Fibroblast of lung (primary cell): ENCODE data around the gene PDE9A. TPM values are rescaled to one million over a fixed set of nuclear protein-coding genes. Genes with fewer than 3 reads are reported as not detected.

Experiments used
- DNase-seq, 2 donors: peaks; one replicate each; pipeline versions ENCODE4 v3.0.0 to v3.0.0-alpha.2; 2010; ENCODE audit warnings: low read depth in 2 of 2
- H2AFZ ChIP-seq: 2 replicates; pipeline ENCODE4 v1.5.1; 2012; ENCODE audit warnings: low read length, control low read depth, inconsistent platforms
- H3K27ac ChIP-seq: 2 replicates; pipeline ENCODE4 v1.5.1; 2011; ENCODE audit warnings: low read length, control low read depth; ENCODE audit not compliant: insufficient read depth
- H3K27me3 ChIP-seq: 2 replicates; pipeline ENCODE4 v1.5.1; 2011; ENCODE audit warnings: mild to moderate bottlenecking, low read length; ENCODE audit not compliant: control insufficient read depth, insufficient read depth
- H3K36me3 ChIP-seq: 2 replicates; pipeline ENCODE4 v1.5.1; 2011; ENCODE audit warnings: low read length; ENCODE audit not compliant: control insufficient read depth, insufficient read depth
- H3K4me1 ChIP-seq: 2 replicates; pipeline ENCODE4 v1.5.1; 2011; ENCODE audit warnings: low read length; ENCODE audit not compliant: control insufficient read depth, insufficient read depth; ENCODE audit errors: extremely low read depth
- H3K4me2 ChIP-seq: 2 replicates; pipeline ENCODE4 v1.5.1; 2011; ENCODE audit warnings: low read length, control low read depth; ENCODE audit not compliant: insufficient read depth; ENCODE audit errors: extremely low read depth
- H3K4me3 ChIP-seq, 4 experiments: fragments of 200-600 bp in 1 of 4; sonication (generic) in 1 of 4; replicated peaks in 1 of 4; 2 replicates each; pipeline ENCODE4 v1.5.1; 2011 to 2016; ENCODE audit warnings: low read length in 4 of 4, low read depth in 3 of 4, mild to moderate bottlenecking in 3 of 4, control low read depth in 2 of 4, inconsistent platforms in 1 of 4, mixed read lengths in 1 of 4; ENCODE audit not compliant: insufficient read depth in 1 of 4; ENCODE audit errors: control extremely low read depth in 1 of 4
- H3K79me2 ChIP-seq: 2 replicates; pipeline ENCODE4 v1.5.1; 2012; ENCODE audit warnings: mild to moderate bottlenecking, low read length, inconsistent platforms; ENCODE audit not compliant: control insufficient read depth, insufficient read depth
- H3K9ac ChIP-seq: 2 replicates; pipeline ENCODE4 v1.5.1; 2011; ENCODE audit warnings: mild to moderate bottlenecking, low read length, control low read depth; ENCODE audit not compliant: insufficient read depth
- H3K9me3 ChIP-seq: 2 replicates; pipeline ENCODE4 v1.5.1; 2012; ENCODE audit warnings: low read depth, low read length; ENCODE audit not compliant: control insufficient read depth, insufficient read depth
- H4K20me1 ChIP-seq: 2 replicates; pipeline ENCODE4 v1.5.1; 2011; ENCODE audit warnings: low read length; ENCODE audit not compliant: control insufficient read depth, insufficient read depth; ENCODE audit errors: extremely low read depth
- EZH2 ChIP-seq: IDR thresholded peaks from 2 replicates; pipeline ENCODE4 v1.5.1; 2012; ENCODE audit warnings: low read length, control low read depth, mild to moderate bottlenecking; ENCODE audit errors: missing control alignments
- polyA plus RNA-seq, 2 donors: library from polyadenylated mRNA; depleted of rRNA in 1 of 2; stranded (reverse) in 1 of 2; unstranded in 1 of 2; fragments of >200 nt; gene quantifications; 2 replicates each; pipeline ENCODE4 v1.2.1, GENCODE V29; 2011 to 2012; ENCODE audit warnings: missing spikeins in 1 of 2
- total RNA-seq: library from RNA; depleted of rRNA; stranded (reverse); fragments of >200 nt; gene quantifications from 2 replicates; pipeline ENCODE4 v1.2.1, GENCODE V29; 2014
- TF ChIP-seq, protein P1 (sequence below), 2 donors: IDR thresholded peaks in 1 of 2; conservative IDR thresholded peaks in 1 of 2; 1 replicate in 1 of 2; 2 replicates in 1 of 2; pipeline ENCODE4 v1.5.1; 2011 to 2012; ENCODE audit warnings: low read length in 2 of 2, control low read depth in 1 of 2, inconsistent platforms in 1 of 2, low read depth in 1 of 2, mild to moderate bottlenecking in 1 of 2

Gene PDE9A
- total and polyA plus RNA-seq, 2 donors (not counting 1 experiment from before 2014, with no cell fraction given): 1.8 to 4.4 TPM

GRCh38 chr21:42688841-42689371, 35.5 kb downstream of the PDE9A start:
- DNase-seq: no peak
- Histone ChIP-seq H3K9me3 (no peaks in the 10 kb centered on the region), H3K4me1 (no peaks in the 10 kb centered on the region), H3K79me2 (no peaks in the 10 kb centered on the region), H3K27me3 (no peaks in the 10 kb centered on the region), H2AFZ (no peak overlapping the region), H3K9ac (no peak overlapping the region), H3K4me2 (no peak overlapping the region), H3K36me3 (no peaks in the 10 kb centered on the region), H3K27ac (no peak overlapping the region), H4K20me1 (no peaks in the 10 kb centered on the region), H3K4me3 (no peak overlapping the region)
- TF ChIP-seq, protein P1, sequence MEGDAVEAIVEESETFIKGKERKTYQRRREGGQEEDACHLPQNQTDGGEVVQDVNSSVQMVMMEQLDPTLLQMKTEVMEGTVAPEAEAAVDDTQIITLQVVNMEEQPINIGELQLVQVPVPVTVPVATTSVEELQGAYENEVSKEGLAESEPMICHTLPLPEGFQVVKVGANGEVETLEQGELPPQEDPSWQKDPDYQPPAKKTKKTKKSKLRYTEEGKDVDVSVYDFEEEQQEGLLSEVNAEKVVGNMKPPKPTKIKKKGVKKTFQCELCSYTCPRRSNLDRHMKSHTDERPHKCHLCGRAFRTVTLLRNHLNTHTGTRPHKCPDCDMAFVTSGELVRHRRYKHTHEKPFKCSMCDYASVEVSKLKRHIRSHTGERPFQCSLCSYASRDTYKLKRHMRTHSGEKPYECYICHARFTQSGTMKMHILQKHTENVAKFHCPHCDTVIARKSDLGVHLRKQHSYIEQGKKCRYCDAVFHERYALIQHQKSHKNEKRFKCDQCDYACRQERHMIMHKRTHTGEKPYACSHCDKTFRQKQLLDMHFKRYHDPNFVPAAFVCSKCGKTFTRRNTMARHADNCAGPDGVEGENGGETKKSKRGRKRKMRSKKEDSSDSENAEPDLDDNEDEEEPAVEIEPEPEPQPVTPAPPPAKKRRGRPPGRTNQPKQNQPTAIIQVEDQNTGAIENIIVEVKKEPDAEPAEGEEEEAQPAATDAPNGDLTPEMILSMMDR (conservative IDR thresholded peaks at IDR 0.05 in 1 of 2, IDR thresholded peaks at IDR 0.05 in 1 of 2; ENCODE audit: low read depth in 1 of 2, low read length in 2 of 2): no peak
- no peak for TF ChIP-seq EZH2

DNA sequence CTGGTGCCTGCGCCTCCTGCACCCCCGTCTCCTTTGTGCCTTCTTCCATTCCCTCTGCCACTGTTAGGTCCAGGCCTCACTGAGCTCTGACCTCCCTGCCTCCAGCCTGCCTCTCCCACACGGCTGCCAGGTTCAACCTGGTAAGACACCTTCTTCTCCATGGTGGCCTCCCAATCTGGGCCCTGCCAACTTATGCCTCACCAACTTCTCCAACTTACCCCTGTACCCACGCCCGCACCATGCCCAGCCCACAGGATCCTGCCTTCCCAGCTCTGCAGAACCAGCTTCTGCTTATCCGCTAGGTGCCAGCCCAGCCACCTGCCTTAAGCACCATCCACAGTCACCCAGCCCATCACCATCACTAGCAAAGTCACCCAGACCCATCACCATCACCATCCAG, 37.2 kb downstream of the PDE9A start:
- DNase-seq: no peak
- no peaks in the 10 kb centered on the region for H3K36me3 ChIP-seq
- TF ChIP-seq EZH2: no peak
- TF ChIP-seq, protein P1 (conservative IDR thresholded peaks at IDR 0.05 in 1 of 2, IDR thresholded peaks at IDR 0.05 in 1 of 2; ENCODE audit: low read depth in 1 of 2, low read length in 2 of 2): no peak
- H3K79me2 ChIP-seq: no peaks in the 10 kb centered on the region
- H2AFZ ChIP-seq: no peak overlapping the region
- H3K4me1 ChIP-seq: no peaks in the 10 kb centered on the region
- H3K4me2 ChIP-seq: no peak overlapping the region
- H3K9ac ChIP-seq: no peak overlapping the region
- no peak overlapping the region for H3K4me3 ChIP-seq
- H3K9me3 ChIP-seq: no peaks in the 10 kb centered on the region
- H4K20me1 ChIP-seq: no peaks in the 10 kb centered on the region
- no peaks in the 10 kb centered on the region for H3K27me3 ChIP-seq
- no peak overlapping the region for H3K27ac ChIP-seq

DNA sequence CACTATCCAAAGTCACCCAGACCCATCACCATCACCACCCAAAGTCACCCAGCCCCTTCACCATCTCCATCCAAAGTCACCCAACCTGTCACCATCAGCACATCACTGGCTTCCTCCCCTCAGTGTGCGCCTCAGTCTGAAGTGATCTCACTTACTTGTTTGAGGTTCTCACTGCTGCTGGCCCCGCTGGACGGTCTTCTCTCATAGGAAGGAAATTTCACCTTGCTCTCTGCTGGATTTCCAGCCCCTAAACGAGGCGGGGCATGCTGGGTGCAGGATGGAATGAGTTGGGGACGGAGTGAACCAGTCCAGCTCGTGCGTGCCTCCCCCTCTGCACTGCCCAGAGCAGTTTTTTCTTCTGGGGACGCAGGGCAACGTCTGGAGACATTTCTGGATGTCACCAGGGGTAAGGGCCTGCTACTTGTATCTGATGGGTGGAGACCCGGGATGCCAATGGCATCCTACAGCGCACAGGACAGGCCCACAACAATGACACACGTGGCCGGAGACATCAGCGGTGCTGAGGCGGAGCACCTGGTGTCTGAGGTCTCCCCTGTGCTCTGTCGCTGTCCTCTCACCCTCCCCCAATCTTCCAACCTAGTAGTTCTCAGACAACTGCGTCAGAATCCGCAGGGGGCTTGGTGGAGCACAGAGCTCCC, 38.6 kb downstream of the PDE9A start:
- H3K27ac ChIP-seq: no peak overlapping the region
- TF ChIP-seq, protein P1 (conservative IDR thresholded peaks at IDR 0.05 in 1 of 2, IDR thresholded peaks at IDR 0.05 in 1 of 2; ENCODE audit: low read depth in 1 of 2, low read length in 2 of 2): no peak
- no peak for TF ChIP-seq EZH2
- no peak overlapping the region for H3K4me3 ChIP-seq
- no peaks in the 10 kb centered on the region for H3K36me3 ChIP-seq
- DNase-seq: no peak
- H3K79me2 ChIP-seq: no peaks in the 10 kb centered on the region
- no peak overlapping the region for H3K4me2 ChIP-seq
- no peak overlapping the region for H3K9ac ChIP-seq
- H3K9me3 ChIP-seq: no peaks in the 10 kb centered on the region
- H3K27me3 ChIP-seq: no peaks in the 10 kb centered on the region
- no peak overlapping the region for H2AFZ ChIP-seq
- H3K4me1 ChIP-seq: no peaks in the 10 kb centered on the region
- no peaks in the 10 kb centered on the region for H4K20me1 ChIP-seq
